ENCODE measurements around the gene DDIT3. TPM values are rescaled to one million over a fixed set of nuclear protein-coding genes. Genes with fewer than 3 reads are reported as not detected.

DDIT3 gene
- total and polyA plus RNA-seq, 7 experiments from 2014 or later, result 15.9 to 124 (median 48.8) TPM

DNA sequence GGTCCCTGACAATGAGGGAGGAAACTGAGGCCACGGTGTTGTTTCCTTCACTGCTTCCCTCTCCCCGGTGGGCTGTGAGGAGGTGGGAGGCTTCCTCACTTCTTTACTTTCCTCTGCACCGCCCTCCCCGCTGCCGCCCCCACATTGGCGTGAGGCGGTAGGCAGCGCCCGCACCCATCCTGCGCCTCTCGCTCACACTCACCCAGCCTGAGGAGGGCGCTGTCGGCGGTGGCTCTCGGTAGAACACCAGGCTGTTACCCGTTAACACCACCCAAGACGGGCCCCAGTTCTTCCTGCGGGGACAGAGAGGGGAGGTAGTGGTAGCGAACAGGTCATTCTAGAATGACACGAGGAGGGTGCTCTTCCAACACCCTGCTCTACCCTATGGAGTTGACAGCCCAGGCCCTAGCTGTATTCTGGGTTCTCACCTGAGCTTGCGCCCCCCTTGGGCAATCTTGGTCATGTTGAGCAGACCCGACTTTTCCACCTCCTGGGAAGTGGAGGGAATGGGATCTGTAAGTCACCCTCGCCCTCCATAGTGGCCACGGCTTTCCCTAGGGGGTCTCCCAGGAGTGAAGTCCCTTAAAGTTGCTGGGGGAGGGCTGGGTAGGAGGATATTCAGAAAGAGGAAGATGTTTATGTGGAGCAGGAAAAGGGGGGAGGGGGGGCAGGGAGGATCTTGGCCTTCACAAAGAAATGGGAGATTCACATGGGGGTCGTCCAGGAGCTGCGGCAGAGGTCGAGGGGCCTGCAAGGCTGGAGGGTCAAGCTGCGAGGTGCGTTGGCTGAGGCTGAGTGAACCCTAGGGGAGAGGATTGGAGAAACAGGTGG is 43.9 kb downstream of the DDIT3 start:
- intact Hi-C loops (cut with micrococcal nuclease), result loop anchor here (2.0 to 5.0 kb wide), 5 partner anchors 14 to 389 kb away; partner anchors contain the start of genes NAB2 (in 2 of the 2), OS9 (in 2 of the 2) and CDK4 (in 1 of the 2)
- ATAC-seq, result peak; percentile 53

GRCh38 chr12:57475271-57476161 is 44.8 kb downstream of the DDIT3 start:
- POLR2A ChIA-PET, result interaction anchor here (0.6 to 5.9 kb wide), 9 partner anchors 9 to 45 kb away, joined by 3 to 81 read pairs (median 7); partner anchors contain the start of genes DDIT3 and GLI1
- no peak for DNase-seq
- peak overlapping the region in 8 of 9 donors; percentile 30 to 100 (median 100) for H3K27ac Mint-ChIP-seq

More for the DNA sequence above, 43.9 kb downstream of the DDIT3 start:
- Histone ChIP-seq H3K9me3 (ENCODE audit: control insufficient read depth in 2 of 3, low read length in 3 of 3) (no peaks in the 10 kb centered on the region), H3K36me3 (ENCODE audit: control insufficient read depth in 2 of 3, insufficient read depth in 3 of 3, low read length in 3 of 3) (peaks cover 23 to 43% (median 34%) of the 10 kb centered on the region in 3 experiments), H3K27ac (ENCODE audit: low read depth, low read length) (peak overlapping the region; percentile 94), H3K4me1 (ENCODE audit: control insufficient read depth in 2 of 2, insufficient read depth in 2 of 2, low read length in 2 of 2) (peaks cover 59 to 70% of the 10 kb centered on the region in 2 donors), H3K27me3 (ENCODE audit: control insufficient read depth in 2 of 2, insufficient read depth in 2 of 2, low read length in 2 of 2) (no peaks in the 10 kb centered on the region), H3K4me3 (ENCODE audit: low read length) (peak overlapping the region; percentile 95)
- ChIA-PET CTCF (interaction anchor here (0.5 to 9.6 kb wide), 12 partner anchors 9 to 233 kb away, joined by 3 to 101 read pairs (median 4); partner anchors contain the start of genes GLI1 and INHBE), POLR2A (interaction anchor here (0.6 to 5.9 kb wide), 11 partner anchors 10 to 115 kb away, joined by 3 to 81 read pairs (median 6); partner anchors contain the start of genes DDIT3, GLI1, MARS1 and MBD6)
- peak overlapping the region; percentile 97 to 100 (median 100) for H3K27ac Mint-ChIP-seq
- peaks cover 0 to 2% (median 0%) of the 10 kb centered on the region in 11 donors for H3K9me3 Mint-ChIP-seq
- peak; percentile 58 to 85 (median 70) for DNase-seq
- H3K27me3 Mint-ChIP-seq, result no peaks in the 10 kb centered on the region
- H3K36me3 Mint-ChIP-seq, result peaks cover 6 to 36% (median 28%) of the 10 kb centered on the region in 5 donors
- H3K4me3 Mint-ChIP-seq, result peak overlapping the region; percentile 84 to 100 (median 98)
- peaks cover 66 to 85% (median 76%) of the 10 kb centered on the region in 7 donors for H3K4me1 Mint-ChIP-seq

GRCh38 chr12:57474862-57475261 is 45.5 kb downstream of the DDIT3 start:
- H3K27ac Mint-ChIP-seq, result peak overlapping the region; percentile 71 to 93 (median 90)
- Histone ChIP-seq H3K27ac (ENCODE audit: low read depth, low read length) (peak overlapping the region; percentile 94), H3K9me3 (ENCODE audit: control insufficient read depth in 2 of 3, low read length in 3 of 3) (no peaks in the 10 kb centered on the region), H3K4me3 (ENCODE audit: low read length) (no peak overlapping the region), H3K27me3 (ENCODE audit: control insufficient read depth in 2 of 2, insufficient read depth in 2 of 2, low read length in 2 of 2) (no peaks in the 10 kb centered on the region), H3K36me3 (ENCODE audit: control insufficient read depth in 2 of 3, insufficient read depth in 3 of 3, low read length in 3 of 3) (peaks cover 23 to 58% (median 41%) of the 10 kb centered on the region in 3 experiments), H3K4me1 (ENCODE audit: control insufficient read depth in 2 of 2, insufficient read depth in 2 of 2, low read length in 2 of 2) (peaks cover 45 to 62% of the 10 kb centered on the region in 2 donors)
- DNase-seq, result no peak
- POLR2A ChIA-PET, result interaction anchor here (0.6 to 2.0 kb wide), 6 partner anchors 9 to 52 kb away, joined by 3 to 15 read pairs (median 4); partner anchors contain the start of gene DDIT3
- no peaks in the 10 kb centered on the region for H3K9me3 Mint-ChIP-seq
- intact Hi-C loops (cut with micrococcal nuclease), result loop anchor here (5.0 kb wide), 4 partner anchors 217 to 388 kb away; partner anchors contain the start of genes NAB2 (in 2 of the 2), OS9 (in 2 of the 2) and CDK4 (in 1 of the 2)
- H3K4me3 Mint-ChIP-seq, result peak overlapping the region; percentile 63 to 90 (median 78)
- no peaks in the 10 kb centered on the region for H3K27me3 Mint-ChIP-seq
- peaks cover 6 to 39% (median 29%) of the 10 kb centered on the region in 5 donors for H3K36me3 Mint-ChIP-seq
- H3K4me1 Mint-ChIP-seq, result peaks cover 52 to 75% (median 63%) of the 10 kb centered on the region in 7 donors
- ATAC-seq, result no peak
- CTCF ChIA-PET, result interaction anchor here (1.6 to 9.6 kb wide), 2 partner anchors 14 to 19 kb away, joined by 4 to 101 read pairs; partner anchors contain the start of gene GLI1

More at GRCh38 chr12:57475271-57476161, 44.8 kb downstream of the DDIT3 start:
- peak overlapping the region; percentile 95 for H3K4me3 ChIP-seq (ENCODE audit: low read length)
- Mint-ChIP-seq H3K36me3 (peaks cover 6 to 40% (median 28%) of the 10 kb centered on the region in 5 donors), H3K4me1 (peaks cover 57 to 82% (median 68%) of the 10 kb centered on the region in 7 donors), H3K27me3 (no peaks in the 10 kb centered on the region), H3K4me3 (peak overlapping the region; percentile 84 to 100 (median 98)), H3K9me3 (no peaks in the 10 kb centered on the region)
- CTCF ChIA-PET, result interaction anchor here (1.4 to 9.6 kb wide), 6 partner anchors 10 to 49 kb away, joined by 4 to 101 read pairs (median 9); partner anchors contain the start of gene GLI1
- peaks cover 51 to 68% of the 10 kb centered on the region in 2 donors for H3K4me1 ChIP-seq (ENCODE audit: control insufficient read depth in 2 of 2, insufficient read depth in 2 of 2, low read length in 2 of 2)
- H3K36me3 ChIP-seq (ENCODE audit: control insufficient read depth in 2 of 3, insufficient read depth in 3 of 3, low read length in 3 of 3), result peaks cover 23 to 51% (median 41%) of the 10 kb centered on the region in 3 experiments
- no peaks in the 10 kb centered on the region for H3K9me3 ChIP-seq (ENCODE audit: control insufficient read depth in 2 of 3, low read length in 3 of 3)
- intact Hi-C loops (cut with micrococcal nuclease), result loop anchor here (2.0 to 5.0 kb wide), 5 partner anchors 15 to 388 kb away; partner anchors contain the start of genes NAB2 (in 2 of the 2), OS9 (in 2 of the 2) and CDK4 (in 1 of the 2)
- H3K27ac ChIP-seq (ENCODE audit: low read depth, low read length), result peak overlapping the region; percentile 94
- no peak for ATAC-seq
- no peaks in the 10 kb centered on the region for H3K27me3 ChIP-seq (ENCODE audit: control insufficient read depth in 2 of 2, insufficient read depth in 2 of 2, low read length in 2 of 2)

GRCh38 chr12:57474430-57474829 is 45.9 kb downstream of the DDIT3 start:
- peak overlapping the region; percentile 71 to 93 (median 90) for H3K27ac Mint-ChIP-seq
- H3K36me3 Mint-ChIP-seq, result peaks cover 6 to 38% (median 30%) of the 10 kb centered on the region in 5 donors
- H3K4me3 ChIP-seq (ENCODE audit: low read length), result no peak overlapping the region
- H3K36me3 ChIP-seq (ENCODE audit: control insufficient read depth in 2 of 3, insufficient read depth in 3 of 3, low read length in 3 of 3), result peaks cover 23 to 62% (median 41%) of the 10 kb centered on the region in 3 experiments
- CTCF ChIA-PET, result interaction anchor here (1.6 to 9.6 kb wide), 2 partner anchors 14 to 19 kb away, joined by 4 to 101 read pairs; partner anchors contain the start of gene GLI1
- no peaks in the 10 kb centered on the region for H3K27me3 Mint-ChIP-seq
- peak overlapping the region; percentile 94 for H3K27ac ChIP-seq (ENCODE audit: low read depth, low read length)
- peaks cover 42 to 57% of the 10 kb centered on the region in 2 donors for H3K4me1 ChIP-seq (ENCODE audit: control insufficient read depth in 2 of 2, insufficient read depth in 2 of 2, low read length in 2 of 2)
- H3K9me3 Mint-ChIP-seq, result no peaks in the 10 kb centered on the region
- intact Hi-C loops (cut with micrococcal nuclease), result no loop called here
- H3K27me3 ChIP-seq (ENCODE audit: control insufficient read depth in 2 of 2, insufficient read depth in 2 of 2, low read length in 2 of 2), result no peaks in the 10 kb centered on the region
- ATAC-seq (no peak), DNase-seq (no peak)
- no peaks in the 10 kb centered on the region for H3K9me3 ChIP-seq (ENCODE audit: control insufficient read depth in 2 of 3, low read length in 3 of 3)
- POLR2A ChIA-PET, result interaction anchor here (0.6 to 2.0 kb wide), 8 partner anchors 8 to 75 kb away, joined by 3 to 15 read pairs (median 4); partner anchors contain the start of gene DDIT3
- H3K4me3 Mint-ChIP-seq, result peak overlapping the region; percentile 63 to 90 (median 78)
- peaks cover 48 to 71% (median 59%) of the 10 kb centered on the region in 7 donors for H3K4me1 Mint-ChIP-seq

- peaks cover 23 to 67% (median 41%) of the 10 kb centered on the region in 3 experiments for H3K36me3 ChIP-seq (ENCODE audit: control insufficient read depth in 2 of 3, insufficient read depth in 3 of 3, low read length in 3 of 3)
- H3K4me1 ChIP-seq (ENCODE audit: control insufficient read depth in 2 of 2, insufficient read depth in 2 of 2, low read length in 2 of 2), result peaks cover 36 to 52% of the 10 kb centered on the region in 2 donors
- Mint-ChIP-seq H3K4me3 (peak overlapping the region; percentile 63 to 90 (median 78)), H3K27ac (peak overlapping the region; percentile 71 to 93 (median 90)), H3K9me3 (no peaks in the 10 kb centered on the region), H3K4me1 (peaks cover 42 to 69% (median 55%) of the 10 kb centered on the region in 7 donors), H3K27me3 (no peaks in the 10 kb centered on the region), H3K36me3 (peaks cover 6 to 41% (median 34%) of the 10 kb centered on the region in 5 donors)
- ChIA-PET POLR2A (interaction anchor here (0.6 to 2.0 kb wide), 7 partner anchors 8 to 75 kb away, joined by 3 to 15 read pairs (median 4); partner anchors contain the start of gene DDIT3), CTCF (interaction anchor here (9.6 kb wide), 1 partner anchor 13 kb away, joined by 101 read pairs; the partner anchor contains the start of gene GLI1)
- intact Hi-C loops (cut with micrococcal nuclease), result no loop called here
- H3K27me3 ChIP-seq (ENCODE audit: control insufficient read depth in 2 of 2, insufficient read depth in 2 of 2, low read length in 2 of 2), result no peaks in the 10 kb centered on the region
- H3K4me3 ChIP-seq (ENCODE audit: low read length), result no peak overlapping the region
- no peak for ATAC-seq
- no peaks in the 10 kb centered on the region for H3K9me3 ChIP-seq (ENCODE audit: control insufficient read depth in 2 of 3, low read length in 3 of 3)
- H3K27ac ChIP-seq (ENCODE audit: low read depth, low read length), result peak overlapping the region; percentile 94
- no peak for DNase-seq
Measured at GRCh38 chr12:57473886-57474285, 46.4 kb downstream of the DDIT3 start.
